Activated T-cell treated with anti-CD3 and anti-CD28 coated beads for 48 hours (primary cell): ENCODE results near the gene AZIN2.
A peak's percentile ranks its signal among the peaks of the same experiment; 100 is the strongest.
"Not testable (repeated sequence)": the region's sequence is repeated elsewhere in the genome, so short reads cannot be mapped to it uniquely, and the experiment has no call there.

ENCODE experiments used
- DNase-seq: peaks from one replicate; pipeline ENCODE4 v3.0.0-alpha.2; 2020; ENCODE audit warnings: low read depth

Gene AZIN2

DNA sequence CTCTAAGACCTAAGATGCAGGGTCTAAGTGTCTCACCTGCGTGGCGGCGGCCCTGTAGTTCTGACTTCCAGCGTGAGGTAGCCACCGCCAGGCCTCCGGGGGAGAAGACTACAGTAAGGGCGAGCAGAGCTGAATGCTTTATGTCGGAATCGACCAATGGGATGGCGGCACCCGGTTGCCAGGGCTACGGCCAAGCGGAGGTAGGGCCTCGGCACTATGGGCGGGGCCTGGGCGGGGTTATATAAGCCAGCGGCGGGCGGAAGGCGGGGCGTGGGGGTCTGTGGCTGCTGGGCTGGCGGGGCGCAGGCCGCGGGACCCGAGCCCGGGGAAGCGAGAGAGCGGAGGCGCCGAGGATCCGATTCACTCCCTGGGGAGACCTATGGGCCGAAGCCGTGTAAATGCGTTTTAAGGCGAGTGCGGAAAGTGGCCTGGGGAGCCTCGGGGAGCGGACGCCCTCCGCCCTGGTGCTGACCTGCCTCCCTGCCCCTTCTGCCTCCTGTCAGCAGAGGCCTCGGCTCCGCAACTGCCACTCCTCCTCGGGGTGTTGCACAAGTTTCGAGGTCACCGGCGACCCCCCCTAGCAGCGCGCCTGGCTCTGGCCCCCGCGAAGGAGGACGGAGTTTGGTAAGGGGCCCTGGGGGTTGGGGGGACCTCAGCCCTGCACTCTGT is at the start of gene AZIN2:
AZIN2 (plus strand) TSS at position 269 of the 669 bp plus-strand sequence. CDS start 1,097 bp downstream, outside the sequence.
- peak; percentile 94 for DNase-seq

- no peak for DNase-seq
Observed at GRCh38 chr1:33031506-33031905, 49.4 kb upstream of the AZIN2 start.

DNA sequence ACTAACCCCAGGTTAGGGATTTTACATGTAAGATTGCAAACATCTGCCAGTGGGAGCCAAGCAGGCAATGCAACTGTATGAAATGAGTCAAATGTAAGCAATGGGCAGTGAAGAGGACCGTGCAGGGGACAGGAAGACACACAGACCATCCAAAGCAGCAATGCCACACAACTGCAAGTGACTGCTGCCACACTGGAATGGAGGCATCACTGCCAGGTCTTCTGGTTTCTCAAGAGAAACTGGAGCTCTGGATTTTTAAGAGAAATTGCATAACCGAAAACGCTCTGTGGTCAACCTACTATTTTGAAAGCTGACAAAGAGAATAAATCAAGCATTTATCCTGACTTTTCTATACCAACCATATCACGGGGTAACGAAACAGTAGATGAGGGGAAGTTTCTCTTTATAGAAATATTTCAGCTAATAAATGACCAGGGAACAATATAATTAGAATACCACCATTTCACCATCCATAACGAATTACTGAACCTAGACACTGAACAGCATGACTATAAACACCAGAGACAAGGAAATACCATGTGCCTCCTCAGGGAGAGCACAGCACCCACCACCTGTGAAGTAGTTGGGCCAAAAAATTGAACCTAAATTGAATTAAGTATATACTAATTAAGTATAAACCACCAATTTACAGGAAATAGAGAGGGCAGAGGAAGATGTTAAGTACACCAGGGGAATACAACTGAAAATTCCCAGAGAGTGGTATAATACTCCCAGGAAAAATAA is 48.7 kb upstream of the AZIN2 start:
- DNase-seq = no peak

DNA sequence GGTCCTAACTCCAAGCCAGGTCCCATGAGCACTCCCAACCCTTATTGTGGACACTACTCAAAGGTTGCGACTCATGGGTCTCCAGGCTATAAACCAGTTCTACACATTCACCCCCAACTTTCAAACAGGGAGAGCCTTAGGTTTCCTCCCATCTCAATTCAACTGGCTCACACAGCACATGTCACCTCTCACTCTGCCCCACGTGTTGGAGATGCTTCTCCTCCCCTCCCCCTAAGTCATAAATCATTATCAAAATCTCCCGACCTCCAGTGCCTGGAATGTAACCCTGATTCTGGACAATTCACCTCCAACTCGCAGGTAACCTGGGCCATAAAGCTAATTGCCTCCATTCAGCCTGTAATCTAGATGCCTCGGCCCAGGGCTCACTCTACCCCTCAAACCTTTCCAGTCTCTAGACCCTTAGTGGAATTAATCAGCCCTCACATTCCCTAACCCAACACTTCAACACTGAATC is 44.9 kb upstream of the AZIN2 start:
- DNase-seq = no peak

- peak; percentile 92 for DNase-seq
Observed at GRCh38 chr1:33036526-33037503, 44.1 kb upstream of the AZIN2 start, which contains the start of gene AK2. AK2 (minus strand) TSS chr1:33036883; CDS start chr1:33036828, 55 bp downstream.

GRCh38 chr1:33039840-33040239 is 41.1 kb upstream of the AZIN2 start:
- no peak for DNase-seq

DNA sequence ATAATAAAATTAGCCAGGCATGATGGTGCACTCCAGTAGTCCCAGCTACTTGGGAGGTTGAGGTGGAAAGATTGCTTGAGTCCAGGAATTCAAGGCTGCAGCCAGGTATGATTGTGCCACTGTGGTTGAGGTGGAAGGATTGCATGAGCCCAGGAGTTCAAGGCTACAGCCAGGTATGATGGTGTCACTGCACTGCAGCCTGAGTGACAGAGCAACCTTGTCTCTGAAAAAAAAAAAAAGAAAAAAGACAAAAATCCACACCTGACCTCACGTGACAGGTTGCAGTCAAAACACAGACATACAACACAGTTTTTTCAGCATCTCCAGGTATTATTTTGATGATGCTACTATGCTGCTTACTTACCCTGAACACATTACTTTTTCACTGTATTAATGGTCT is 39.9 kb upstream of the AZIN2 start:
- DNase-seq = no peak

DNA sequence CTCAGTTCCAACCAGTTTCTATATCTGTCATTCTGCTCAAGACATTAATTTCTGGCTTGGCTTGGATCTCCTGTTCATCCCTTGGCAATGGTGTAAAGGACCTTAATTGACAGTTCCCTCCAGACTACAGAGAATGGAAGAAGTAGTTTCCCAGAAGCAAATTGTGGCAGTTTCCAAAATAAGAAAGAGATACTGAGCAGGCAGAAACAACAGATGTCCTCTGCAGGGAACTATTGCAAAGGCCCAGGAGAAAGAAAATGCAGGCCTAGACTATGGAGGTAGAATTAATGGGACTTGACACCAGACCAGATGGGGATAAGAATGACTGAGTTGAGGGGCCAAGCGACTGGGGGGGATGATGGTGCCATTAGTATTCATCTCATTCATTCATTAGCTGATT is 38.1 kb upstream of the AZIN2 start:
- DNase-seq = no peak

GRCh38 chr1:33043267-33044092 is 37.5 kb upstream of the AZIN2 start:
- no peak for DNase-seq

GRCh38 chr1:33045246-33045645 is 35.7 kb upstream of the AZIN2 start:
- no peak for DNase-seq

GRCh38 chr1:33045814-33046213 is 35.1 kb upstream of the AZIN2 start:
- no peak for DNase-seq

DNA sequence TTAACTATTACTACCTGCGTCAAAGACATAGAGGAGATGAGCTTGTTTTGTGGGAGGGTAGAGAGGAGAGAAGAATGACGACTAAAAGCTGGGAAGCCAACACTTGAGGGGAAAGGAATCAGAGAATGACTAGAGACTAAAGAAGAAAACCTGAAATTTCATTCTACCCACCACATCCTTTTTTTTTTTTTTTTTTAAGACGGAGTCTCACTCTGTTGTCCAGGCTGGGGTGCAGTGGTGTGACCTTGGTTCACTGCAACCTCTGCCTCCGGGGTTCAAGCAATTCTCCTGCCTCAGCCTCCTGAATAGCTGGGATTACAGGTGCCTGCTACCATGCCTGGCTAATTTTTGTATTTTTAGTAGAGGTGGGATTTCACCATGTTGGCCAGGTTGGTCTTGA is 34.7 kb upstream of the AZIN2 start:
- DNase-seq = not testable (repeated sequence)

DNA sequence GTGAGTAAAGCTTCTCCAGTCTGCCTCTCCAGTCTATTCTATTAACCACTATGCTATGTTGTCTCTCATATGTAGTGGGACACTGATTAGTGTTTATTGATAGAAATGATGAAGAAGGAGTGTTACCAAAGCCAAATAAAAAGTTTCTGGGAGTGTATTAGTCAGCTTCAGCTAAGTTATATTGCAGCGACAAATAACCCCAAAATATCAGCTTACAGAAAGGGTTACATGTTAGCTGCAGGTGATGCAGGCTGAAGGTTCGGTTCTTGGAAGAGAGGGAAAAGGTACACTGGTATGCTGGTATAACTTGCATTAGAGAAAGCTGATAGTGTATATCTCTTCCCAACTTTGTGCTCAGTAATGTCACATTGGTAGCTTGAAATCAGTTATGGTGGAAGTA is 33.7 kb upstream of the AZIN2 start:
- no peak for DNase-seq

DNA sequence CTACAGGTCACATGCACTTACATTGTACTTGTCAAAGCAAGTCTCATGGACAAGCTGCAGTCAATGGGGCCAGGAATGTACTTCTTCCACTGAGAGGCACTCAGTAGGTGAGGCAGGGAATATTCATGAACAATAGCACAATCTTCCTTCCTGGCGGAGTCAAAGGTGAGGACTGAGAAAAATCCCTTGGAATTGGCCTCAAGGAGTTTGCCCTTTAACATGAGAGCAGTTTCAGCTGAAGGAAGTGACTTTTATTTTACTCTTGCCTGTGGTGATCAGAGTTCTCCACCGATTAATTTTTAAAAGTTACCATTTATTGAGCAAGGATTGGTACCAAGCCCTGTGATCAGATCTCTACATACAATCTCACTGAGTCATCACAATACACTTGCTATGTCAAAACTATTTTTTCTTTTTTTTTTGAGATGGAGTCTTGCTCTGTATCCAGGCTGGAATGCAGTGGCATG is 33.1 kb upstream of the AZIN2 start:
- DNase-seq = no peak

GRCh38 chr1:33048426-33048825 is 32.5 kb upstream of the AZIN2 start:
- no peak for DNase-seq

GRCh38 chr1:33049371-33049770 is 31.6 kb upstream of the AZIN2 start:
- DNase-seq = no peak

DNA sequence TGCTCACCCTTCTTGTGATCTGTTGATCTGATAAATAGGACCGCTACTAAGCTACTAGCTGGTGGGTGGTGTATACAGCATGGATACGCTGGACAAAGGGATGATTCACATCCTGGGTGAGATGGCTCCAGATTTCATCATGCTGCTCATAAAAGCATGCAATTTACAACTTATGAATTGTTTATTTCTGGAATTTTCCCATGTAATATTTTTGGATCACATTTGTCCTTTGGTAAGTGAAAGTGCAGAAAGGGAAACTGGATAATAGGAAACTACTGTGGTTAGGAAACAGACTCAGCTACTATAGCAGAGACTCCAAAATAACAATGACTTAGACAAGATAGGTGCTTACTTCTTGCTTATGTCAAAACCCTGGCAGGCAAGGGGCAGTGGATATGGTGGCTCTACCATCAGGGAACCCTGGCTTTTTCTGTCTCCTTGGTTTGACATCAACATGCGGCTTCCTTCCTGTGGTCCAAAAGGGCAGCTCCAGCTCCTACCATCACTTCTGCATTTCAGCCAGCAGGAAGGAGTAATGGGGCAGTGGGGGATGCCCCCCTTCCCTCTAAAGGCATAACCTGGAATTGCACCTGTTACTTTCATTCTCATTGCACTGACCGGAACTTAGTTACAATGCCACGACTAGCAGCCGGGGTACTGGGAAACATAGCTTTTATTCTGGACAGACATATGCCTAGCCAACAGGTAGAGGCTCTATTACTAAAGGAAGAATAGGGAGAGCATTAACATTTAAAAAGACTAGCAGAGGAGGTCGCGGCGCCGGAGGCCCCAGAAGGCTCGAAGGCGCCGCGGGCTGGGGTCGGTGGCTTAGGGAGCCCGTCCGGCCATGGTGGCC is 30.5 kb upstream of the AZIN2 start:
- DNase-seq = no peak

GRCh38 chr1:33055210-33056008 is 25.5 kb upstream of the AZIN2 start:
- no peak for DNase-seq

- no peak for DNase-seq
Observed at GRCh38 chr1:33056426-33056825, 24.5 kb upstream of the AZIN2 start.
